Endothelial cell of umbilical vein (primary cell): ENCODE results near the gene QPCTL. TPM values are rescaled to one million over a fixed set of nuclear protein-coding genes. Genes with fewer than 3 reads are reported as not detected.

Experiments
- BruUV-seq: library from RNA; stranded (reverse); fragments of 400-500 nt; replicated peaks from 2 replicates; lab custom pipeline; 2021; lab: Mats Ljungman, UMichigan
- CTCF ChIA-PET: fragments of 300-600, 350-600 bp; sonication (Branson Sonifier 250); formaldehyde crosslinking; loops from one replicate; lab custom pipeline; 2021; ENCODE audit warnings: antibody characterized with exemption, inconsistent platforms; lab: Charles Lee
- POLR2A ChIA-PET: fragments of 300-600, 350-600 bp; sonication (Branson Sonifier 250); formaldehyde crosslinking; loops from one replicate; lab custom pipeline; 2021; ENCODE audit warnings: antibody characterized with exemption, inconsistent platforms; lab: Charles Lee
- DNase-seq: peaks from one replicate; pipeline ENCODE4 v3.0.0-alpha.2; 2011; ENCODE audit warnings: low read depth, low spot score
- FAIRE-seq: peaks from 2 replicates; lab custom pipeline; 2011; peaks lifted over from hg19 to GRCh38; lab: Jason Lieb, UNC
- H2AFZ ChIP-seq: 2 replicates; pipeline ENCODE4 v1.6.0; 2012; ENCODE audit warnings: low read depth, low read length, control low read depth, inconsistent platforms
- H3K27ac ChIP-seq: 2 replicates; pipeline ENCODE4 v1.5.1; 2011; ENCODE audit warnings: low read depth, mild to moderate bottlenecking, control low read depth, low read length, moderate library complexity; ENCODE audit not compliant: insufficient read depth
- H3K27me3 ChIP-seq, 2 experiments: 2 replicates each; pipeline versions ENCODE4 v1.6.0 to v1.6.1; 2011; ENCODE audit warnings: low read length in 2 of 2, mixed read lengths in 1 of 2; ENCODE audit not compliant: control insufficient read depth in 2 of 2, insufficient read depth in 2 of 2
- H3K36me3 ChIP-seq, 2 experiments: 2 replicates in 1 of 2; 3 replicates in 1 of 2; pipeline ENCODE4 v1.5.1; 2011; ENCODE audit warnings: low read length in 2 of 2, mild to moderate bottlenecking in 1 of 2, moderate library complexity in 1 of 2; ENCODE audit not compliant: control insufficient read depth in 2 of 2, insufficient read depth in 2 of 2; ENCODE audit errors: extremely low read depth in 1 of 2
- H3K4me1 ChIP-seq: 3 replicates; pipeline ENCODE4 v1.5.1; 2011; ENCODE audit warnings: mild to moderate bottlenecking, low read length; ENCODE audit not compliant: control insufficient read depth, insufficient read depth; ENCODE audit errors: extremely low read depth
- H3K4me2 ChIP-seq: 2 replicates; pipeline ENCODE4 v1.6.1; 2011; ENCODE audit warnings: low read length, control low read depth, mixed read lengths; ENCODE audit not compliant: insufficient read depth
- H3K4me3 ChIP-seq, 3 experiments: fragments of 200-600 bp in 1 of 3; sonication (generic), shearing (Covaris generic) in 1 of 3; replicated peaks in 1 of 3; 2 replicates each; pipeline ENCODE4 v1.5.1; 2011 to 2016; ENCODE audit warnings: control low read depth in 3 of 3, low read length in 3 of 3, mild to moderate bottlenecking in 2 of 3, inconsistent platforms in 1 of 3, low read depth in 1 of 3, moderate library complexity in 1 of 3; ENCODE audit not compliant: insufficient read depth in 1 of 3
- H3K79me2 ChIP-seq: 2 replicates; pipeline ENCODE4 v1.6.0; 2012; ENCODE audit warnings: low read length, inconsistent platforms; ENCODE audit not compliant: control insufficient read depth, insufficient read depth
- H3K9ac ChIP-seq: replicated peaks from 2 replicates; pipeline ENCODE3; 2011; ENCODE audit warnings: low read length, control low read depth; ENCODE audit not compliant: insufficient read depth; ENCODE audit errors: extremely low read depth
- H3K9me1 ChIP-seq: replicated peaks from 3 replicates; pipeline ENCODE4 v1.6.0; 2011; ENCODE audit warnings: mild to moderate bottlenecking, low read length; ENCODE audit not compliant: control insufficient read depth, insufficient read depth; ENCODE audit errors: extremely low read depth
- H3K9me3 ChIP-seq: replicated peaks from 2 replicates; pipeline ENCODE4 v1.5.1; 2012; ENCODE audit warnings: low read length, inconsistent platforms; ENCODE audit not compliant: control insufficient read depth, insufficient read depth
- H4K20me1 ChIP-seq: replicated peaks from 2 replicates; pipeline ENCODE3; 2011; ENCODE audit warnings: mild to moderate bottlenecking, low read length; ENCODE audit not compliant: control insufficient read depth, insufficient read depth; ENCODE audit errors: extremely low read depth
- FOS ChIP-seq: IDR thresholded peaks from 2 replicates; pipeline ENCODE4 v1.6.1; 2011; ENCODE audit warnings: mild to moderate bottlenecking, low read length, moderate library complexity, borderline replicate concordance; ENCODE audit not compliant: insufficient read depth
- JUN ChIP-seq: IDR thresholded peaks from 2 replicates; pipeline ENCODE4 v1.6.1; 2011; ENCODE audit warnings: borderline replicate concordance, low read depth; ENCODE audit not compliant: insufficient read length, insufficient read depth
- MYC ChIP-seq: IDR thresholded peaks from one replicate; pipeline ENCODE4 v1.6.1; 2011; ENCODE audit warnings: mild to moderate bottlenecking, low read depth, low read length
- POLR2A ChIP-seq: IDR thresholded peaks from 2 replicates; pipeline ENCODE4 v1.6.1; 2012; ENCODE audit warnings: low read depth, mild to moderate bottlenecking, control low read depth, low read length
- POLR2AphosphoS5 ChIP-seq: IDR thresholded peaks from 2 replicates; pipeline ENCODE4 v1.6.1; 2012; ENCODE audit warnings: low read depth, mild to moderate bottlenecking, control low read depth, low read length, moderate library complexity; ENCODE audit not compliant: insufficient read depth
- dilution Hi-C: fragments of 300-500 bp; cut with MboI; formaldehyde crosslinking; loops from one replicate; pipeline ENCODE4 v1.15.0; 2019; ENCODE audit warnings: low sequenced_read_pairs; ENCODE audit not compliant: extremely low pct_ligation_motif_present
- intact Hi-C: fragments of 100-400 bp; cut with micrococcal nuclease; formaldehyde crosslinking; loops from one replicate; pipeline ENCODE4 v1.10.0; 2022
- polyA plus RNA-seq, 4 experiments: library from polyadenylated mRNA; depleted of rRNA in 3 of 4; stranded (reverse) in 3 of 4; unstranded in 1 of 4; fragments of >200 nt; gene quantifications; 2 replicates each; pipeline versions ENCODE4 v1.2.1 to v1.2.3, GENCODE V29; 2011 to 2012; ENCODE audit warnings: missing spikeins in 1 of 4
- total RNA-seq: library from RNA; stranded (reverse); gene quantifications from 2 replicates; pipeline ENCODE4 v1.2.3, GENCODE V29; 2021
- TF ChIP-seq, protein P1 (sequence below): IDR thresholded peaks from 2 replicates; pipeline ENCODE4 v1.6.1; 2011; ENCODE audit not compliant: insufficient read depth, insufficient read length
- TF ChIP-seq, protein P2 (sequence below), 2 donors: IDR thresholded peaks; 1 replicate in 1 of 2; 2 replicates in 1 of 2; pipeline ENCODE4 v1.5.1; 2011; ENCODE audit warnings: low read length in 2 of 2, mild to moderate bottlenecking in 2 of 2, moderate library complexity in 2 of 2, control low read depth in 1 of 2, inconsistent platforms in 1 of 2, low read depth in 1 of 2; ENCODE audit not compliant: insufficient read depth in 1 of 2; ENCODE audit errors: extremely low read depth in 1 of 2

Gene QPCTL
- total and polyA plus RNA-seq, 2 donors (not counting 3 experiments of a cell fraction or from before 2014, with no cell fraction given): 17.6 to 22.5 TPM

DNA sequence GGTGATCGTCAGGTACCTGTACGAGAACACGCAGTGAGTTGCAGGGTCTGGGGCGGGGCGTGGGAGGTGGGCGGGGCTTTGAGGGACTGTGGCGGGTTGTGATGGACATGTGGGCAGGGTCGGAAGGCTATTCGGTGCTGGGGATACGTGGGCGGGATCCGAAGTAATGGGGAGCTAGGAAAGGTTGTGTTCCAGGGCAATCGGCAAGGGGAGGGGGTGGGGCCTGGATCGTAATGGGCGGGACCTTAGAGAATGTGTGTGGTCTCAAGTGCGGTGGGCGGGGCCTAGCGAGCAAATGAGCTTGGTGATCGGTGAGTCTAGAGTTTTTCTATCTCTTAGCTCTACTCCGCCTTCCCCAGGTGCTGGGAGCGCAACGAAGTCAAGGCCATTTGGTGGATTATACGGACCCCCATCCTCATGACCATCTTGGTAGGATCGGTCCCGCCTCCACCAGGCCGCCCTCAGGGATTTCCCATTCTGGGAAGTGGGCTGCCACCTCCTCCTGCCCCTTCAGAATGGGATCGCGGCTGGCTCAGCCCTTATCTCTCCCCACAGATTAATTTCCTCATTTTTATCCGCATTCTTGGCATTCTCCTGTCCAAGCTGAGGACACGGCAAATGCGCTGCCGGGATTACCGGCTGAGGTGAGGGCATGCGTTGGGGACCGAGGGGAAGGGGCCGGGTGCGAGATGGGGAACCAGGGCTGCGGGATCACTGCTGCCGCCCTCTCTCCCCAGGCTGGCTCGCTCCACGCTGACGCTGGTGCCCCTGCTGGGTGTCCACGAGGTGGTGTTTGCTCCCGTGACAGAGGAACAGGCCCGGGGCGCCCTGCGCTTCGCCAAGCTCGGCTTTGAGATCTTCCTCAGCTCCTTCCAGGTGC is 14.9 kb upstream of the QPCTL start:
- peaks cover 0 to 2% of the 10 kb centered on the region in 2 experiments for H3K27me3 ChIP-seq
- no peak overlapping the region for H3K27ac ChIP-seq
- TF ChIP-seq POLR2AphosphoS5 (no peak), JUN (no peak), MYC (no peak), POLR2A (no peak), FOS (no peak)
- TF ChIP-seq, protein P1, sequence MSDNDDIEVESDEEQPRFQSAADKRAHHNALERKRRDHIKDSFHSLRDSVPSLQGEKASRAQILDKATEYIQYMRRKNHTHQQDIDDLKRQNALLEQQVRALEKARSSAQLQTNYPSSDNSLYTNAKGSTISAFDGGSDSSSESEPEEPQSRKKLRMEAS: no peak
- TF ChIP-seq, protein P2, sequence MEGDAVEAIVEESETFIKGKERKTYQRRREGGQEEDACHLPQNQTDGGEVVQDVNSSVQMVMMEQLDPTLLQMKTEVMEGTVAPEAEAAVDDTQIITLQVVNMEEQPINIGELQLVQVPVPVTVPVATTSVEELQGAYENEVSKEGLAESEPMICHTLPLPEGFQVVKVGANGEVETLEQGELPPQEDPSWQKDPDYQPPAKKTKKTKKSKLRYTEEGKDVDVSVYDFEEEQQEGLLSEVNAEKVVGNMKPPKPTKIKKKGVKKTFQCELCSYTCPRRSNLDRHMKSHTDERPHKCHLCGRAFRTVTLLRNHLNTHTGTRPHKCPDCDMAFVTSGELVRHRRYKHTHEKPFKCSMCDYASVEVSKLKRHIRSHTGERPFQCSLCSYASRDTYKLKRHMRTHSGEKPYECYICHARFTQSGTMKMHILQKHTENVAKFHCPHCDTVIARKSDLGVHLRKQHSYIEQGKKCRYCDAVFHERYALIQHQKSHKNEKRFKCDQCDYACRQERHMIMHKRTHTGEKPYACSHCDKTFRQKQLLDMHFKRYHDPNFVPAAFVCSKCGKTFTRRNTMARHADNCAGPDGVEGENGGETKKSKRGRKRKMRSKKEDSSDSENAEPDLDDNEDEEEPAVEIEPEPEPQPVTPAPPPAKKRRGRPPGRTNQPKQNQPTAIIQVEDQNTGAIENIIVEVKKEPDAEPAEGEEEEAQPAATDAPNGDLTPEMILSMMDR (IDR thresholded peaks at IDR 0.05; ENCODE audit: extremely low read depth in 1 of 2, insufficient read depth in 1 of 2, low read depth in 1 of 2, low read length in 2 of 2): peak; percentile 15 to 54
- peak overlapping the region; percentile 39 for H2AFZ ChIP-seq
- FAIRE-seq (peak; percentile 74), DNase-seq (peak; percentile 89)
- dilution Hi-C loops: no loop called here
- H4K20me1 ChIP-seq: no peaks in the 10 kb centered on the region
- ChIA-PET POLR2A (interaction anchor here (0.7 to 0.8 kb wide), 2 partner anchors 15 to 238 kb away, joined by 3 to 4 read pairs; no protein-coding TSS in a partner anchor), CTCF (interaction anchor here (0.6 to 5.3 kb wide), 10 partner anchors 8 to 119 kb away, joined by 3 to 55 read pairs (median 4); partner anchors contain the start of genes QPCTL and SNRPD2)
- BruUV-seq: no TSS peak
- no peaks in the 10 kb centered on the region for H3K9me3 ChIP-seq
- intact Hi-C loops: no loop called here
- no peaks in the 10 kb centered on the region for H3K9me1 ChIP-seq
- no peak overlapping the region for H3K9ac ChIP-seq
- peaks cover 11% of the 10 kb centered on the region for H3K4me1 ChIP-seq
- H3K4me3 ChIP-seq: peak overlapping the region in 2 of 3 experiments; percentile 12
- peak overlapping the region; percentile 28 for H3K4me2 ChIP-seq
- H3K79me2 ChIP-seq: no peaks in the 10 kb centered on the region
- no peaks in the 10 kb centered on the region for H3K36me3 ChIP-seq
